GM21367 (cell line): ENCODE results near the gene RASD1.
"Not testable (repeated sequence)": the region's sequence is repeated elsewhere in the genome, so short reads cannot be mapped to it uniquely, and the experiment has no call there.

Experiments
- ATAC-seq: cut with Tn5 transposase; IDR thresholded peaks from one replicate; pipeline ENCODE4 v1.9.1; 2021; ENCODE audit not compliant: unreplicated experiment

The RASD1 gene

DNA sequence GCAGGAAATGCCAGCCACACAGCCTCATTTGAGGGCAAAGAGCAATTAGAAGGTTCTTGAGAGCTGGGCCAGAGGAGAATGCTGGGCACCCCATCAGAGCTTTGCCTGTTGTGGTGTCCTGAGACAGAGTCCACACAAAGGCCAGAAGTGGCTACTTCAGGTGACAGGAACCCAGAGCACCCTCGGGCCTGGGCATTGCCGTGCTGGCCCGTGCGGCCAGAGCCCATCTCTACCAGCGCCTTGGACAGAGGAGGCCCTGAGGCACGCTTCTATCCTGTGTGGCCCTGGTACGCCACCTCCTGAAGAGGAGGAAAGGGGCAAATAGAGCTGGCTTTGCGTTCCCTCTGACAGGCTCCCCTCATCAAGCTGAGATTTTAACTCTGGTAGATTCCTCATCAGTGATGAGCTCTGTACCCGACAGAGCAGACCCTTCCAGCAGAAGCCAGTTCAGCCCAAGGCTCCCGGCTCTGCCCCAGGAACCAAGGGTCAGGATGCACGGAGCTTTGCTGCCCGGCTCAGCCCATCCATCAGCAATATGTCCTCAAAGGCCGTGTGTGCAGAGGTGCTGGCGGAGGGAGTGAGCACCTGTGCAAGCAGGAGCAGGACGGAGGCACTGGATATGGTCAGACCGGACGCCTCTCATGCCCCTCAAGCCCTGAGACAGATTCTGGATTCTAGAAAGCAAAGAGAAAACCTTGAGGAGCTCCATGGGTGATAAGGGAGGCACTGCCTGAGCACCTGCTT is 3.4 kb upstream of the RASD1 start:
- ATAC-seq, result no peak

DNA sequence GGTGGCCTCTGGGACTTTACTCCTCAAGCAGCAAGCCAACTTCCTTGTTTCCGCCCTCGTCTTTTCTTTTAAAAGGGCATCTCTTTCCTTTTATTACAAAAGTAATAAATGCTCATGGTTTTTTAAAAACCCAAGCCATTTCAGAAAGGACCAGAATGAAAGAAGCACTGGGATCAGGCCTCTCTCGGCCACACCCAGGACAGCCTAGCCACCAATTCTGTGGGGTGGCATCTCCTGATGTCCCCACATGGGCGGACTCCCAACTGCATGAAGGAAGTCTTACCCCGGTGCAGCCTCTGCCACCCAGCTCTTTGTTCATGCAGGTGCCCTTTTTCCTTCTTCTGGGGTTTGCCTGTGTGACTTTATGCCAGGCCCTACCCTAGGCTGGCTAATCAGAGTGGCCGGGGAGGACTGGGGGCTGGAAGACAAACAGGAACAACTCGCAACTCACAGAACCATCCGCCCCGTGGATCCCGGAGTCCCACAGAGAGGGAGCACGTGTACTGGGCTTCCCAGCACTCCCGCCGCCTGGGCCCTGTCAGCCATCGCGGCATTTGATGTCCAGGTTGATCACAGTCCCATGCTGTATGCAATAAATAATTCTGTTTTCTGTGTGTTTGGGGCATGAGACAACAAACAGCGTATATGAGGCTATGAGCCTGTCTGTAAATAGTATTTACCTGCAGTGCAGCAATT is 2.6 kb upstream of the RASD1 start:
- no peak for ATAC-seq

DNA sequence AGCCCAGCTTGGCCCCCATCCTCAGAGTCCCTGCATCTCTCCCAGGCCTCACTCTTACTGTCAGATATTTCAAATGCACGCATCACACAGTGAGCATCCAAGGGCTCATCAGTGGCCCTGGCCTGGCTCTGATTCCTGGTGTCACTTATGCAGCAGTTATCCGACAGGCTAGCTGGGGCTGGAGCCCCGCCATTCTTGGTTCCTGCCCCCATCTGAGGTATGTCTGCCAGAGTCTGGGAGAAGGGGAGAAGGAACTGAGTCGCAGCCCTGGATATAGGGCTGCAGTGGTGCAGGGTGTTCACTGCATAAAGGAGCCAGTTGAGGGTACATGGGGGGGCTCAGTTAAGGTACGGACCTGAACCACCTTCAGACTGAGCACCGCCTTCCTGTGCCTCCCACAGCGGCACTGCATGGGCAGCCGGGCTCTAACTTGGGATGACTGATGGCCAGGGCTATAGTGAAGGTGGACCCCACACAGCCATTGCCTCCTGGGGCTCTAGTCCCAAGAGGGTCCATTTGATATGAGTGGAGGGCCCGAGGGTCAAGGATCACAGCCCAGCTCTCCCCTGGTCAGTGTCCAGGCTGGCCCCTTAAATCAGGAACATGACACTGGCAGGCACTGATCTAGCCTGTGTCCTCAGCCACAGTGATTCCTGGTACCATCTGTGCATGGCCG is 1.8 kb upstream of the RASD1 start:
- no peak for ATAC-seq

DNA sequence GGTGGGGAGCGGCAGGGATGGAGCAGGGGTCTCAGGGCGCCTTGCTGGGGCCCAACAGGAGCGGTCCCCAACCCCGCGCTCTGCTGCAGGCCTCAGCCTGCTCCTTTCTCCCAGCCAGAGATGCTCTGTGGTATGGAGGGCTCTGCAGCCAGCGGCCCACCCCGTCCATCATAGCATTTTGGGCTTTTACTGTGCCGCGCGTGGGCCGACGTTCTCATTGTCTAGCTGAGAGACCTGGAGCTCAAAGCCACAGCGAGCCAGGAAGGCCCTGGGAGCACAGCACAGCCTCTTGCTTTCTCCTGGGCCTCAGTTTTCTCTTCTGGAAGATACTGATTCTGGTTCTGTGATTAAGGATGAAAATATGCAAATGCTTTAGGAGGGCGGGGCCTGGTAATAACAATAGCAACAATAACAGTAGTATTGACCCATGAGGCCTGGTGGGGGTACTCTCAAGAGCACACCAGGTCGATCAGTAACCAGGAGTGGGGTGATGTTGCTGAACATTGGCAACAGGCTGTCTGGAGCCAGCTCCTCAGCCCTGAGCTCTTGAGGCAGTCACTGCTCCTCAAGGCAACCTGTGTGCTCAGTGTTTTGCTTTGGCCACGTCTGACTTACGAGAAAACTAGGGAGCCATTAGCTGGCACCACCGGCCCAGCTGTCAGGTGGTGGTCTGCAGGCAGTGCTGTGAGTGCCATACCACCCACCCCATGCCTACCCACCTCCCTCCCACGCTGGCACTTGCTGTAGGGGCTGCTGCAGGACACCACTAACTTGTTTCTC is 1.1 kb upstream of the RASD1 start:
- ATAC-seq, result no peak

DNA sequence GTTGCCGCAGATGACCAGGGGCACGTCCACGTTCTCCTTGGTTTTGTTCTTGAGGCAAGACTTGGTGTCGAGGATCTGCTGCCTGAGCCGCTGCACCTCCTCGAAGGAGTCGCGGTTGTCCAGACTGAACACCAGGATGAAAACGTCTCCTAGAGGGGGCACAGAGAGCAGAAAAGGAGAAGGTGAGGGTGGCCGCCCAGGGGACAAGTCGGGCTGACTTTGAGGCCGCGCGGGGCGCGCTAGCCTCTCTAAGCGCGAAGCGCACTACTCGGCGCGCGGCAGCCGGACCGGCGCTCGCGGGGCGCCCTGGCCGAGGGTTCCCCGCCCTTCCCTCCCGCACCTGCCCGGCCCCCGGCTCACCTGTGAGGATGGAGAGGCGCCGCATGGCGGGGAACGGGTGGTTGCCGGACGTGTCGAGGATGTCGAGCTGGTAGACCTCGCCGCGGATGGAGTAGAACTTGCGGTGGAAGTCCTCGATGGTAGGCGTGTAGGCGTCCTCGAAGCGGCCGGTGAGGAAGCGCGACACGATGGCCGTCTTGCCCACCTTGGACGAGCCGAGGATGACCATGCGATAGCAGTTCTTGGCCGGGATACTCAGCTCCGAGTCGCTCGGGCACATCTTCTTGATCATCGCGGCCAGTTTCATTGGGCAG is 533 bp downstream of the RASD1 start:
- no peak for ATAC-seq

DNA sequence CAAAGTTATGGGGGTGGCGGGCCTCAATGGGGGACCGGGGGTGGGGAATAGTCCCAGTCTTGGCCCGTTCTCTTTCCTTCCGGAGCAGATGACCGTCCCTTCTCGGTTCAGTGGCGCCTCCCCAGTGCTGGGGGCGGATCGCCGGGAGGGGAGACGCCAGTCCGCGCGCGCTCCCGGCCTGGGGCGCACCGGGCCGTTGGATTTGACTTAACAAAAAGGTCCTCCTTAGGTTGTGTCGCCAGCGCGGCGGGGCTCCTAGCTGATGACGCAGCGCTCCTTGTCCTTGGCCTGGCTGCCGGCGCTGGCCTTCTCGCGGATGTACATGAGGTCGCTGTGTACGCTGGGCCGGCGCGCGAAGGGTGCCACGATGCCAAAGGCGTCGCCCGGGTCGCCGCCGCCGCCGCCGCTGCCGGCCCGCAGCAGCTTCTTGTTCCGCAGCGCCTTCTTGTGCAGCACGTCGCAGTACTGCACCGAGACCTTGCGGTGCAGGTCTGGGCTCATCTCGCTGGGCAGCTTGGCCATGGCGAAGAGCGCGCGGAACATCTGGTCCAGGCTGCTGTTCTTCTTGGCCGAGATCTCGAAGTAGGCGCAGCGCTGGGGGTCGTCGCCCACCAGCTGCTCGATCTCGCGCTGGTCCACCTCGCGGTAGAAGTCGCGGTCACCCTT is 1.2 kb downstream of the RASD1 start:
- no peak for ATAC-seq

DNA sequence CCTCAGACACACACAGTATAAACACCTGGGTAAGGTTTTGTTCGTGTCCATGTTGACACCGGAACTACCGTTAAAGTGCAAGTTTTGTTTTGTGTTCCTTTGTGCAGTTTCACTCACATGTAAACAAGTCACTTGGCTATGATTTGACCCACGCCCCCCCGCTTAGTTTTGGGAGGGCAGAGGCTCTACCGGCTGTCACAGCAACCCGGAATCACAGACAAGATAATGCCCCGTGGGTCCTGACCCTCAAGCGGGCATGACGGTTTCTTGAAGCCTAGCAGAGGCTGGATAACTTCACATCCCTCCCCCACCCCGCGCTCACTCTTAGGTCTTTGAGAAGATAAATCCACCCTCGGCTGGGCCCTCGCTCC is 1.7 kb downstream of the RASD1 start:
- ATAC-seq, result no peak

DNA sequence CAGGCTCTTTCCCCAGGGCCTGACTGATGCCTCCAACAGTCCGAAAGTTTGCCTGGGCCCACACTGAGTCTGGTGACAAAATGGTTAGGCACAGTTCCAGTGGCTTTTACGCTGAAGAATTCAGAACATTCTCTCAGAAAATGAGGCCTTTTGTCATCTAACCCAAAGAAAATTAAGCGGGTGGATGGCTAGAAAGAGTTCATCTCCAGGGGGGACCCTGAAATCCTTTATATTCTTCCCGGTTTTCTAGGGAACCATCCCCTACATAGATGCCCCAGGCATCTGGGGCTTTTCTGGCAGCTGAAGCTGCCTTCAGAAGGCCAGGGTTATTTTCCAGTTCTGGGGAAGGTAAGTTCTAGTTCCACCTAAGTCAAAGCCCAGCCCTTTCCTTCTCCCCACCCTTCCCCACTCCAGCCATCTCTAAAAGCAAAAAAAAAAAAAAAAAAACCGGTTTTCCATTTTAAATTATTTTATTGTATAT is 2.2 kb downstream of the RASD1 start:
- no peak for ATAC-seq

DNA sequence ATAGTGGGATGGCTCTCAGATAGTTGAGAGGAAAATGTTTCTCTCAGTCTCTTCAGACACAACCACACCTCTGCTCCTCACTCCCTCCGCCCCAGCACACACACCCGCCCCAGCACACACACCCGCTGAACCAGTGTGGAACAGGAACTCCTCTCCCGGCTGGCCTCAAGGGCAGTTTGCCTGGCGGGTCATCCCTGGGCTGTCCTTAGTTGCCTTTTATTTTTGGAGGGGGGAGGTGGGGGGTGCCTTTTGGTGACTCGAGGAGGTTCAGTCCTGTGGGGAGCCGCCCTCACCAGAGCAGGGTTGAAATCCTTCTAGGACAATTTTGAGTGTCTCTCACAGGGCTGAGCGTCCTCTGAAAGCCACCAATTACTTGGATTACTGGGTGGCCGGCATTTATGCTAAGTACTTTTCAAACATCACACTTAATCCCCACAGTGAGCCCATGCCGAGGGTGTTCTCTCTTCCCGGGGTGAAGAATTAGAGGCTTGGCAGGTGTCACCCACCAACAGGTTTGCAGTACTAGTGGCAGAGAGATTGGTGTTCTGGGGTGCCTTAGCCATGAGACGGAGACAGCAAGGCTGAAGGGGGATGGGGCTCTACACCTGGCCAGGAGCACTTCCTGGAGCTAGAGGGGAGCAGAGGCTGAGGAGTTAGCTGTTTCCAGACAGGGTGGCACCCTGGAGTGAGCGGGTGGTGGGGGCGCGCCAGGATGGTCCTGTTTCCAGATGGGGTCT is 2.8 kb downstream of the RASD1 start:
- ATAC-seq, result no peak

DNA sequence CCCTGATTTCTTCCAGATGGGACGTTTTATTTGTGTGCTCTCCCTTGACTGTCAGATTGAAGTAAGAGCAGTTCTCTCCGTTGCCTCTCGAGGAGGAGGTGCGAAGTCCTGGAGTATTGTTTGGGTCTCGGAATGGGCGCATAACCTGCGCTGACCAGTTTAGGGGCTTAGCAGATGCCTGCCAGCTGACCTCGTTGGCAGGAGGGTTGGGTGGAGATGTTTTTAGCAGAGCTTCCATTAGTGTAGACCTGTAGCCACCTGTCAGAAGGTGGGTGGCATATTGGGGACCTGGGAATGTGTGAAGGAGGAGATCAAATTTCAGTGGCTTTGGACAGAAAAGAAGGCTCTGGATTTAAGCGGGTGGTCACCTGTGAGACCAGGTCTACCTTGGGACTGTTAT is 3.6 kb downstream of the RASD1 start:
- ATAC-seq, result no peak

DNA sequence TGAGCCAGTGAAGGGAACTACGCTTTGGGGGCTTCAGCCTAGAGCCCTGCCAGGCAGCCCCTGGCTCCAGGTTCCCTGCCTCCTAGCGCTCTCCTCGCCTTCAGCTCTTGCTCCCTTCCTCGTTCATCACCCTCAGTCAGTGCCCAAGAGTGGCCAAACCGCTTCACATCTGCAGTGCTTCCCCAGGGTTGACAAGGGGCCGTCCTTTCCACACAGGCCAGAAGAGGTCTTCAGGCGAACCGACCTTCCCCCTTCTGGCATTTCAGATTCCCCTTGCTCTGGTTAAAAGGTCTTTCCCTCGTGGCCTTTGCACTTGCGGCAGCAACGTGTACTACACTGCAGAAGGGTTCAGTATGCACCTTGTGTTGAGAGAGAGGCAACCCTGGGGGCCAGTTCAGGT is 4.1 kb downstream of the RASD1 start:
- ATAC-seq, result no peak

DNA sequence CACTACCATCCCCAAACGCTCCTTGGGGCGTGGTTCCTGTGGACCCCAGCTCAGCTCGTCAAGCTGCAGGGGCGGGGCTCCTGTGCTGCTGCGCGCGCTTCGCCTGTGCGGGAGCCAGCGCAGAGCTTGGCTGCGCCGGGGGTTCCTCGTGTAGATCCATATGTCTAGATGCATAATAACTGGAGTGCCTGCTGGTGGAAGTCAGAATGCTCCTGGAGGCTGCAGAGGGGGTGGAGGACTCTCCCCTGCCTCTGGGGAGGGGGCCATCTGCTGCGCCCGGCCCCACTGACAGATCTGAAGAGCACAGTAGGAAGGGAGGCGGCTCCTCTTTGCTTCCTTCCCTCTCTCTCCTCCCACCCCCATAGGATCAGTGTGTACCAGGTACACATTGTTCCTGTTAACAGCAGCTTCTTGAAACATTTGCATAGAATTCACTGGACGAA is 4.6 kb downstream of the RASD1 start:
- no peak for ATAC-seq

DNA sequence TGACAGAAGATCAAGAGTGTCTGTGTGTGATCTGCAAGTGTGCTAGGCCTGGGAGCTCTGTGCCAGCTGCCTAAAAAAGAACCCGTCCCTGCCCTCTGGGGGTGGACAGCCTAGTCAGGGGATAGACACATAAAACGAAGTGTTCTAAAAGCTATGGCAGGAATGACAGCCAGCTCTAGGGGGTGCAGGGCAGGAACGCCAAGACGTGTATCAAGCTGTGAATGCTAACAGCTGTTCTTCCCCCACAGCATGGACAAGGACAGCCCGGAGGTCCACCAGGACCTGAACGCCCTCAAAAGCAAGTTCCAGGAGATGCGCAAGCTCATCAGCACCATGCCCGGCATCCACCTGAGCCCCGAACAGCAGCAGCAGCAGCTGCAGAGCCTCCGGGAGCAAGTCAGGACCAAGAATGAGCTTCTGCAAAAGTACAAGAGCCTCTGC is 5.1 kb downstream of the RASD1 start:
- ATAC-seq, result no peak

DNA sequence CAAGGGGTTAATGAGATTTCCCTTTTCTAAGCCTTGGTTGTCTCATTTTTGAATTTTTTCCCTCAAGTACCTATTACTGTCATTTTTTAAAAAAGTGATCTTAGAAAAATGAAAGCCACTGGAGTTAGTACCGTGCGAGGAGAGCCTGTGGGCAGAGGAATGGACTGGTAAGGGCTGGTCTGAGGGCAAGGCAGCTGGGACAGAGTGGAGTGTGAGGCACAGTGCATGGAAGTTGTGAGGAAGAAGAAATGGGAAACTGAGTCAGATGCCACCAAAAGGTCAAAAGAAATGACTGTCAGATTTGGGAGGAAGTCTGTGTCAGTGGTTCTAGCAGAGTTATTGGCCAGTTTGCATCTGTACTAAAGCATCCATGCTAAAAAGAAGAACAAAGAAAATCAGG is 8.2 kb downstream of the RASD1 start:
- ATAC-seq, result no peak

DNA sequence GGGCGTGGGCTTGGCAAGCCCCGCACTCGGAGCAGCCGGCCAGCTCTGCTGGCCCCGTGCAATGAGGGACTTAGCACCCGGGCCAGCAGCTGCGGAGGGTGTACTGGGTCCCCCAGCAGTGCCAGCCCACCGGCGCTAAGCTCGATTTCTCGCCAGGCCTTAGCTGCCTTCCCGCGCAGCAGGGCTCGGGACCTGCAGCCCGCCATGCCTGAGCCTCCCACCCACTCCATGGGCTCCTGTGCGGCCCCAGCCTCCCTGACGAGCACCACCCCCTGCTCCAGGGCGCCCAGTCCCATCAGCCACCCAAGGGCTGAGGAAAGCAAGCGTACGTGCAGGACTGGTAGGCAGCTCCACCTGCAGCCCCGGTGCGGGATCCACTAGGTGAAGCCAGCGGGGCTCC is 9.8 kb downstream of the RASD1 start:
- not testable (repeated sequence) for ATAC-seq

DNA sequence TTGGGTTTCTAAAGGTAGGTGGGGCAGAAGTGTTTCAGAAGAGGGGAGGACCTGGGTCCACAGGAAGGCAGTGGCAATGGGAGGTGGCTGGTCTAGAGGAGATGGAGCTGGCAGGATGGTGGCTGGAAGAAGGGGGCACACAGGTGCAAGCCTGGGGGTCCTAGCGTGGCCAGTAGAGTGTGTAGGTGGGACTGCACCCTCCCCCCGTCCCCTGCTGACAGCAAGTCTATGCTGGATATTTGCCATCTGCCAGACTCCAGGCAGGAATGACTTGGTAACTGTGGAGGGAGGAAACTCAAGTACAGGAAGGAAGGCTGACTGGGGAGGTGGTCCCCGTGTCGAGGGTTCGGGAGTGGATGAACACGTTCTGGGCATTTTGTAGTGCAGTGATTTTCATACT is 10.8 kb downstream of the RASD1 start:
- no peak for ATAC-seq

DNA sequence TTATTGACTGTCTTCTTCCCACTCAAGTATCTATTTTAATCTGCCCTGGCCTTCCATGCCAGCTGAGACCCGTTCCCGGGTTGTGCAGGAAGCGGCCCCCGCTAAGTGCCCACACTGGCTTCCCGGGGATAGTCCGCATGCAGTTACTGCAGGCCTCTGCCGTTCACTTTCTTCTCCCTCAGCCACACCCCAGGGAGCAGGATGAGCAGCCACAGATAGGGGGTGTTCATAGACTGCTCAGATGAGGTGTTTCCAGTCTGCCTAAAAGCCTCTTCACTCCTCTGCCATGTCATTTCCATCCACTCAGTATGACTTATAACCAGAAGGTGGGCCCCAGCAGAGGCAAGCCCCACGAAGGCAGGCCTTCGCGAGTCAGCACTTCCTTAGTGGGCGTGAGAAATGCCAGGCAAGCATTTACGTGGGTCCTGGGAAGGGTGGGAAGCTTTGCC is 11.7 kb downstream of the RASD1 start:
- ATAC-seq, result no peak

DNA sequence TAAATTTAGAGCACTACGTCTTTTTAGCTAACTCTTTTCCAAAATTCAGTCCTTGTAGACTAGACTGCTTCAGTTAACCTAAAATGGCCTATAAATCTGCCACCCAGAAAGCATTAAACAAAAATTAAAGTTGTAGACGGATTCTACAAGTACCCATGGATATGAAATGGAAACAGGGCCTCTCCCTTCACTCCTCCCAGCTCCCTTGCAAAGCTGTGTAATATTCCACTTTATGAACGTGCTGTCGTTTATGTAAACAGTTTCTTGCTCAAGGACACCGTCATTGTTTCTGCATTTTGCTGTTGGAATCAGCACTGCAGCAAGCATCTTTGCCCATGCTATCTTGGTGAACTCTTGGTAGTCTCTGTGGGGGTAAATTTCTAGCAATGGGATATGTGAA is 14.3 kb downstream of the RASD1 start:
- no peak for ATAC-seq

DNA sequence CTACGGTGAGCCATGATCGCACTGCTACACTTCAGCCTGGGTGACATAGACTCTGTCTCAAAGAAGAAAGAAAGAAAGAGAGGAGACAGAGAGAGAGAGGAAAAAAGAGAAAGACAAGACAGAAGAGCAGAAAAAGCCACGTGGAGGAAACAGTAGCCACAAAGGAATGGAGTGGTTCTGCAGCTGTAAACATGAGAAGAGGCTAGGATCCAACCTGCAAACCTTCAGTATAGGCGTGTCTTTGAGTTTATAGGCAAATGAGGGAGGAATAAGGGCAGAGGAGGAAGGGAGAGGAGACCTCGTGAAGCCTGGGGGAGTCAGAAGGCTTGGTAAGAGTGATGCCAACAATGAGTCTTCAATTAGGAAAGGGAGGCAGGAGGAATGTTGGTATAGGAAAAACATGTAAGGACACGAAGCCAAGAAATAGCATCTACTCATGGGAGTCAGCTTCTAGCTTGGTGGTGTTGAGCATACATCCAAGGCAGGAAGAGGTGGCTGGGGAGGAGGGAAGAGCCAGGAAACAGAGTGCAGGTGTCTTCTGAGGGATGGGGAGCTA is 15.5 kb downstream of the RASD1 start:
- ATAC-seq, result no peak
